DOHH2 (cell line): ENCODE results near the gene SLC43A2.
A peak's percentile ranks its signal among the peaks of the same experiment; 100 is the strongest.

Experiments
- H3F3A ChIP-seq: fragments of 200-600 bp; sonication (generic), shearing (Covaris generic); 2 replicates; pipeline ENCODE4 v1.6.0; 2016; ENCODE audit warnings: antibody characterized with exemption, mild to moderate bottlenecking; ENCODE audit not compliant: control insufficient read depth, insufficient read depth
- H3K27ac ChIP-seq: fragments of 200-600 bp; sonication (generic); 2 replicates; pipeline ENCODE4 v1.5.1; 2014; ENCODE audit warnings: low read depth, mild to moderate bottlenecking, low read length, moderate library complexity
- H3K27me3 ChIP-seq: fragments of 200-600 bp; sonication (generic); 2 replicates; pipeline ENCODE4 v1.6.1; 2014; ENCODE audit warnings: mild to moderate bottlenecking, low read length, mixed read lengths; ENCODE audit not compliant: control insufficient read depth
- H3K36me3 ChIP-seq: fragments of 200-600 bp; sonication (generic); 2 replicates; pipeline ENCODE4 v1.6.1; 2014; ENCODE audit warnings: mild to moderate bottlenecking, low read length, moderate library complexity, mixed read lengths; ENCODE audit not compliant: control insufficient read depth
- H3K4me1 ChIP-seq: fragments of 200-600 bp; sonication (generic); 2 replicates; pipeline ENCODE4 v1.6.1; 2014; ENCODE audit warnings: mild to moderate bottlenecking, low read length, mixed read lengths; ENCODE audit not compliant: control insufficient read depth
- H3K4me2 ChIP-seq: fragments of 200-600 bp; sonication (generic); 2 replicates; pipeline ENCODE4 v1.6.0; 2014; ENCODE audit warnings: mild to moderate bottlenecking, low read length, moderate library complexity
- H3K4me3 ChIP-seq: fragments of 200-600 bp; sonication (generic); 2 replicates; pipeline ENCODE4 v1.5.1; 2014; ENCODE audit warnings: mild to moderate bottlenecking, low read length, mixed read lengths
- H3K79me2 ChIP-seq: fragments of 200-600 bp; sonication (generic); 2 replicates; pipeline ENCODE4 v1.6.1; 2014; ENCODE audit warnings: mild to moderate bottlenecking, low read length, mixed read lengths; ENCODE audit not compliant: control insufficient read depth
- H3K9me2 ChIP-seq: fragments of 200-600 bp; sonication (generic); replicated peaks from 2 replicates; pipeline ENCODE4 v1.6.1; 2014; ENCODE audit warnings: mild to moderate bottlenecking, low read length, mixed read lengths; ENCODE audit not compliant: control insufficient read depth
- H3K9me3 ChIP-seq: fragments of 200-600 bp; sonication (generic); 2 replicates; pipeline ENCODE4 v1.6.1; 2014; ENCODE audit warnings: antibody characterized with exemption, low read length, mixed read lengths; ENCODE audit not compliant: control insufficient read depth, insufficient read depth
- H4K20me1 ChIP-seq: fragments of 200-600 bp; sonication (generic); 2 replicates; pipeline ENCODE4 v1.6.0; 2014; ENCODE audit warnings: low read depth, mild to moderate bottlenecking, antibody characterized with exemption, low read length, moderate library complexity; ENCODE audit not compliant: control insufficient read depth, insufficient read depth
- EZH2phosphoT487 ChIP-seq: fragments of 200-600 bp; sonication (generic); IDR thresholded peaks from 2 replicates; pipeline ENCODE4 v1.6.1; 2017; ENCODE audit warnings: borderline replicate concordance, mild to moderate bottlenecking, antibody characterized with exemption, low read length, moderate library complexity, mixed read lengths
- TF ChIP-seq, protein P1 (sequence below): fragments of 200-600 bp; sonication (generic); IDR thresholded peaks from one replicate; pipeline ENCODE4 v1.5.1; 2014; ENCODE audit warnings: antibody characterized with exemption, mild to moderate bottlenecking, low read depth, low read length; ENCODE audit not compliant: poor library complexity, severe bottlenecking

SLC43A2 gene

DNA sequence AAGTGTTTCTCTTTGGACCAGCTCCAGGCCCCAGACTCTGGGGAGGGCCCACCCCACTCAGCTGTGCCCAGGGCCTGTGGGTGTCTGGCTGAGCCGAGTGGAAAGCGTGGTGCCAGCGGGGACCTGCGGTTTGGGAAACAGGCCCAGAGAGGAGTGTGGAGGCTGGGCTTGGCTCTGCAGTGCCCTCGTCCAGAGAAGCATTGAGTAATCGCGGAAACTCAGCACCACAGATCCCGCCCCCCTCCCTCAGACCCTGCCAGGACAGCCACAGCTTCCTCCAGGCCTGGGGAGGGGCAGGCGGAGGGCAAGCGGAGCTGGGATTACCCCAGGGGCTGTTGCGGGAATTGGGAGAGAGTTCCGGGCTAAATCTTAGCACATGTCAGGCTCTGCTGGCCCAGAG is 51.5 kb downstream of the SLC43A2 start:
- Histone ChIP-seq H3K9me2 (no peaks in the 10 kb centered on the region), H3K79me2 (no peaks in the 10 kb centered on the region), H3K4me2 (0 out of 2 replicates have a peak overlapping the region, but pooled peaks have one; percentile 35), H3K4me3 (no peak overlapping the region), H3K27ac (peak overlapping the region; percentile 57), H4K20me1 (no peaks in the 10 kb centered on the region), H3K27me3 (no peaks in the 10 kb centered on the region), H3K36me3 (peaks cover 52% of the 10 kb centered on the region), H3K4me1 (peaks cover 60% of the 10 kb centered on the region), H3F3A (no peaks in the 10 kb centered on the region; the same call in 1 of the 2 replicates), H3K9me3 (no peaks in the 10 kb centered on the region)
- TF ChIP-seq, protein P1, sequence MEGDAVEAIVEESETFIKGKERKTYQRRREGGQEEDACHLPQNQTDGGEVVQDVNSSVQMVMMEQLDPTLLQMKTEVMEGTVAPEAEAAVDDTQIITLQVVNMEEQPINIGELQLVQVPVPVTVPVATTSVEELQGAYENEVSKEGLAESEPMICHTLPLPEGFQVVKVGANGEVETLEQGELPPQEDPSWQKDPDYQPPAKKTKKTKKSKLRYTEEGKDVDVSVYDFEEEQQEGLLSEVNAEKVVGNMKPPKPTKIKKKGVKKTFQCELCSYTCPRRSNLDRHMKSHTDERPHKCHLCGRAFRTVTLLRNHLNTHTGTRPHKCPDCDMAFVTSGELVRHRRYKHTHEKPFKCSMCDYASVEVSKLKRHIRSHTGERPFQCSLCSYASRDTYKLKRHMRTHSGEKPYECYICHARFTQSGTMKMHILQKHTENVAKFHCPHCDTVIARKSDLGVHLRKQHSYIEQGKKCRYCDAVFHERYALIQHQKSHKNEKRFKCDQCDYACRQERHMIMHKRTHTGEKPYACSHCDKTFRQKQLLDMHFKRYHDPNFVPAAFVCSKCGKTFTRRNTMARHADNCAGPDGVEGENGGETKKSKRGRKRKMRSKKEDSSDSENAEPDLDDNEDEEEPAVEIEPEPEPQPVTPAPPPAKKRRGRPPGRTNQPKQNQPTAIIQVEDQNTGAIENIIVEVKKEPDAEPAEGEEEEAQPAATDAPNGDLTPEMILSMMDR, result no peak
- no peak for TF ChIP-seq EZH2phosphoT487

DNA sequence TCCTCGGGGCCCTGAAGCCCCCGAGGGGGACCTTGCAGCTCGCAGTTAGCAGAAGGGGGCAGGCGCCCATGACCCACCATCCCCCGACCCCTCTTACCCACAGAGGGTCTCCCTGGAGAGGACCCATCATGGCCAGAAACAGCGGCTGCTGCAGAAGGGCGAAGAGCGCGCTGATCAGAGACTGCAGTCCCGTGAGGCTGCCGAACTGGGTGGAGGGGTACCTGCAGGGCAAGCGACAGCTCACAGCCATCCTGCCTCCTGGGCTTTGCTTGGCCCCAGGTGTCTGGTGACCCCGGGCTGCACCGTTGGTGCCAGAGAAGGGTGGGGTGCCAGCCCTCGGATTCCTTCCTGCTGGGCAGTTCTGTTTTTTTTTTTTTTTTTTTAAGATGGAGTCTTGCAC is 52.1 kb downstream of the SLC43A2 start:
- no peaks in the 10 kb centered on the region for H3K9me2 ChIP-seq
- peaks cover 48% of the 10 kb centered on the region for H3K36me3 ChIP-seq
- H3K4me3 ChIP-seq, result no peak overlapping the region
- H3K27ac ChIP-seq, result no peak overlapping the region
- H3K9me3 ChIP-seq, result no peaks in the 10 kb centered on the region
- H3K4me1 ChIP-seq, result peaks cover 57% of the 10 kb centered on the region
- no peaks in the 10 kb centered on the region for H3F3A ChIP-seq
- H3K79me2 ChIP-seq, result no peaks in the 10 kb centered on the region
- no peaks in the 10 kb centered on the region for H4K20me1 ChIP-seq
- TF ChIP-seq, protein P1, result no peak
- no peak for TF ChIP-seq EZH2phosphoT487
- H3K27me3 ChIP-seq, result no peaks in the 10 kb centered on the region
- H3K4me2 ChIP-seq, result no peak overlapping the region

- no peaks in the 10 kb centered on the region for H3F3A ChIP-seq
- no peaks in the 10 kb centered on the region for H3K9me3 ChIP-seq
- no peaks in the 10 kb centered on the region for H3K27me3 ChIP-seq
- H3K4me2 ChIP-seq, result peak overlapping the region; percentile 26; the same call in 1 of the 2 replicates
- H3K4me3 ChIP-seq, result no peak overlapping the region
- H3K4me1 ChIP-seq, result peaks cover 42% of the 10 kb centered on the region
- no peaks in the 10 kb centered on the region for H3K79me2 ChIP-seq
- no peaks in the 10 kb centered on the region for H4K20me1 ChIP-seq
- H3K36me3 ChIP-seq, result peaks cover 39% of the 10 kb centered on the region
- TF ChIP-seq EZH2phosphoT487, result no peak
- TF ChIP-seq, protein P1, result no peak
- peak overlapping the region; percentile 24; the same call in 1 of the 2 replicates for H3K27ac ChIP-seq
- no peaks in the 10 kb centered on the region for H3K9me2 ChIP-seq
Measured at GRCh38 chr17:1574697-1575471, 53.8 kb downstream of the SLC43A2 start.
